GM06990 (cell line): ENCODE measurements around the gene MYH6.

Experiments
- DNase-seq: peaks from one replicate; pipeline ENCODE4 v3.0.0-alpha.2; 2011; ENCODE audit not compliant: insufficient read length; ENCODE audit errors: extremely low read depth
- H3K27me3 ChIP-seq: replicated peaks from 2 replicates; pipeline ENCODE4 v1.6.0; 2011; ENCODE audit warnings: low read length; ENCODE audit not compliant: control insufficient read depth, insufficient read depth
- H3K36me3 ChIP-seq: 2 replicates; pipeline ENCODE4 v1.5.1; 2011; ENCODE audit warnings: low read length; ENCODE audit not compliant: control insufficient read depth, insufficient read depth
- H3K4me3 ChIP-seq: replicated peaks from 2 replicates; pipeline ENCODE4 v1.5.1; 2011; ENCODE audit warnings: low read depth, mild to moderate bottlenecking, control low read depth, low read length
- CTCF ChIP-seq: IDR thresholded peaks from 2 replicates; pipeline ENCODE4 v1.5.1; 2011; ENCODE audit warnings: low read length, control low read depth, mild to moderate bottlenecking, inconsistent platforms; ENCODE audit not compliant: insufficient read depth, poor library complexity, severe bottlenecking

Gene MYH6

GRCh38 chr14:23349156-23349845, 58.8 kb downstream of the MYH6 start:
- Histone ChIP-seq H3K4me3 (no peak overlapping the region), H3K36me3 (no peaks in the 10 kb centered on the region), H3K27me3 (peaks cover 6% of the 10 kb centered on the region)
- TF ChIP-seq CTCF: no peak
- DNase-seq: no peak

GRCh38 chr14:23348297-23348655, 59.8 kb downstream of the MYH6 start:
- TF ChIP-seq CTCF: no peak
- no peak for DNase-seq
- Histone ChIP-seq H3K36me3 (no peaks in the 10 kb centered on the region), H3K27me3 (peaks cover 2% of the 10 kb centered on the region), H3K4me3 (no peak overlapping the region)

GRCh38 chr14:23347406-23348296, 60.4 kb downstream of the MYH6 start:
- no peak for DNase-seq
- Histone ChIP-seq H3K27me3 (no peaks in the 10 kb centered on the region; the same call in 1 of the 2 replicates), H3K4me3 (no peak overlapping the region), H3K36me3 (no peaks in the 10 kb centered on the region)
- TF ChIP-seq CTCF: no peak

- no peak overlapping the region for H3K4me3 ChIP-seq
- no peaks in the 10 kb centered on the region; the same call in 1 of the 2 replicates for H3K27me3 ChIP-seq
- no peak for TF ChIP-seq CTCF
- no peaks in the 10 kb centered on the region for H3K36me3 ChIP-seq
- DNase-seq: no peak
These were observed 61.2 kb downstream of the MYH6 start for GRCh38 chr14:23346693-23347405.

- H3K4me3 ChIP-seq: no peak overlapping the region
These were observed 61.9 kb downstream of the MYH6 start for GRCh38 chr14:23345987-23346692.

More at GRCh38 chr14:23345987-23346692, 61.9 kb downstream of the MYH6 start:
- H3K36me3 ChIP-seq: no peaks in the 10 kb centered on the region
- DNase-seq: no peak
- TF ChIP-seq CTCF: no peak
- H3K27me3 ChIP-seq: no peaks in the 10 kb centered on the region; the same call in 1 of the 2 replicates
